GF-D8 (cell line): Measurements from ENCODE around the gene LHPP.

Experiments used
- DNase-seq: peaks from one replicate; lab custom pipeline; 2025; lab: John Stamatoyannopoulos, UW

The LHPP gene

DNA sequence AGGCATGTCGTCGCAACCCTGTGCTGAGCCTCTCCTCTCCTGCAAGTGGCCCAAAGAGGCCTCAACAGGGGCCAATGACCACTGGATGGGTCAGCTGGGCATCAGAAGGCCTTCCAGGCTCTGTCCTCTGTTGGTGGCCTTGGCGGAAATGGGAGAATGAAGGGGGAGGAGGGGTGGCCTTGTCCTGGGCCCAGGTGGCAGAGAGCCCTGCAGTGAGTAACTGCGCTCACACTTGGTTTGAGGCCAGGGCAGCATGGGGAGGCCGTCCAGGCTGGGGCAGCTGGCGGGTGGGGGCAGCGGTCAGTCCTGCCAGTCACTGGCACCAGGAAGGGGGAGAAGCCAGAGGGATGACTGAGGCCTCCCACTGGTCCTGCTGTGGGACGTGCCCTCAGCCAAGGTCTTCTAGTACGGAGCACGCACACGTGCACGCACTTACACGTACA lies 59.8 kb downstream of the LHPP start:
- DNase-seq: no peak

DNA sequence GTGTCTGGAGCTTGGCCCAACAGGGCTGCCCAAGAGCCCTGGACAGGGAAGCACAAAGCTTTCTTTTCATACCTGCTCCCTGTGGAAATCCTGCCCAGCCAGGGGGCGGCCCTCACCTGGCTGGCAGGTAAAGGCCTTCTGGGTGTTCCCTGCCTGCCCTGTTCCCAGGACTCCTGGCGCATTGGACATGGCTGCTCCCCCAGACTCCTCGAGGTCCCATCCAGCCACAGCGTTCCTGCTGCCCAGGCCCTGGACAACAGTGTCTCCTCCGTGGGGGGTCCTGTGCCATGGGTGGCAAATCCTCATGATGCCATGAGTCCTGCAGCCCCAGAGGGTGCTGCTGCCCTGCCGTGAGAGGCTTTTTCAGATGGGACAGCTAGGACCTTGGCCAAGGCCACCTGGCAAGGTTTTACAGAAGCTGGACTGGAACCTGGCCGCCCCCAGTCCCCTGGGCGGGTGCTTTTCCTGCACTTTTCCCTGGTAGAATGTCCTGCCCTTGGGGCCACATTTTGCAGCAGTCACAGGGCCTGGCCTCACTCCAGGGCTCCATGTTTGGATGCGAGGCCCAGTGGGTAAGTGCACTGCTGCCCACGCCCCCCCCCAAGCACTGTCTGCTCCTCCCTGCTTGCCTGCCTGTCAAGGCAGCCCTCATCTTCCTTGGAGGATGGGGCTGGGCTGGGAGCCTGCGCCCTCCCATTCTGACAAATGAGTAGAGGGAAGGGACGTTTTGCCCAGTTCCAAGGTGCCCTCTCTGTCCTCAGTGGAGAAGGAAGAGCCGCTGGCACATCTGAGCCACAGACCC lies 60.7 kb downstream of the LHPP start:
- DNase-seq: no peak

DNA sequence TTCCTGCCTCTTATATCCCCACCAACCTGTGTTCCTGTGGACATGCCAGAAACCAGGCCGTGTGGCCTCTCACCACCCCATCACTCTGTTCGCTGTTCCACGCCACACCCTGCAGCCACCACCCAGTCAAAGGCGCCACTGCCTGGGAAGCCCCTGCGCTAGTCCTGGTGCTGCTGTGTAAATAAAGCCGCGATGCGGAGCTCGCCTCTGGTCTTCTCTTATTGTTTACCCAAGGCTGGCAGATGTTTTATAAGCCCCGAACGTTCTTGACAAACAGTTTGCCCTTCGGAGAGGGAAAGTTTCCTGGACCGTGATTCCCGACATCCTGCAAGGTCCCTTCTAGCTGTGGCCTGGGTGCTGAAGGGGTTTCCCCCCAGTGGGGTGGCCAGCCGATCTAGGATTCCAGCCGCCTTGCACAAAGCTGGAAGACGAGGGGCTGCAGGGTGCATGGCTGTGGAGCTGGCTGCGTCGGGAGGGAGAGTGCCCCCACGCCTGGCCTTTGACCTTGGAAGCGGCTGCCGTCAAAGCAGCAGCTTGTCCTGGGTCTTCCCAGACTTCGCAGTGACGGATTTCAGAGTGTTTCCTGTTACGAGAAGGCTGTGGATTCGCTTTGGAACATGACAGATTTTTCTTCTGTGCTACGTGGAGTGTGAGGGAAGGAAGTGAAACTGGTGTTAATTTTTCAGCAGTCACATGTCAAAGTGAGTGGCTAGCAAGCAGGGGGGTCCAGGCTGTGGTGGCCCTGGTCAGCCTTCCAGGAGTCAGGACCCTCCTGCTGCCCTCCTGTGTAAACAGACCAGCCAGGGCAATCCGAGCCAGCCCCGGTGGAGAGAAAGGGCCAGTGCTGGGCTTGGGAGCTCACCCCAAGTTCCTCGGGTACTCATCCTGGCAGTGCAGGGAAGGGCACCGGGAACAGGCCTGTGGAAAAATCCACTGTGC lies 61.6 kb downstream of the LHPP start:
- DNase-seq: no peak

DNA sequence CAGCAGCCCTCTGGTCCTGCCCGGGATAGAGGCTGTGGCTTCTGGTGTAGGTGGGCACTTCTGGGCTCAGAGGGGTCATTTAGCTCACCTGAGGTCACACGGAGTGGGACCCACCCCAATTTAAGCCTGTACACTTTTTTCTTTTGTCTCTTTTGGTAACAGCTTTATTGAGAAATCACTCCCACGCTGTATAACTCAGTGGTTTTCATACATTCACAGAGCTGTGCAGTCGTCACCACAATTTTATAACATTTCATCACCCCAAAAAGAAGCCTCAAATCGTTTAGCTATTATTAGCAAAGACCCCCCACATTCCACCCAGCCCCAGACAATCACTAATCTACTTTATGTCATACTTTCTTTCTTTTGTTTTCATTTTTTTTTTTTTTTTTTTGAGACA lies 62.3 kb downstream of the LHPP start:
- no peak for DNase-seq

DNA sequence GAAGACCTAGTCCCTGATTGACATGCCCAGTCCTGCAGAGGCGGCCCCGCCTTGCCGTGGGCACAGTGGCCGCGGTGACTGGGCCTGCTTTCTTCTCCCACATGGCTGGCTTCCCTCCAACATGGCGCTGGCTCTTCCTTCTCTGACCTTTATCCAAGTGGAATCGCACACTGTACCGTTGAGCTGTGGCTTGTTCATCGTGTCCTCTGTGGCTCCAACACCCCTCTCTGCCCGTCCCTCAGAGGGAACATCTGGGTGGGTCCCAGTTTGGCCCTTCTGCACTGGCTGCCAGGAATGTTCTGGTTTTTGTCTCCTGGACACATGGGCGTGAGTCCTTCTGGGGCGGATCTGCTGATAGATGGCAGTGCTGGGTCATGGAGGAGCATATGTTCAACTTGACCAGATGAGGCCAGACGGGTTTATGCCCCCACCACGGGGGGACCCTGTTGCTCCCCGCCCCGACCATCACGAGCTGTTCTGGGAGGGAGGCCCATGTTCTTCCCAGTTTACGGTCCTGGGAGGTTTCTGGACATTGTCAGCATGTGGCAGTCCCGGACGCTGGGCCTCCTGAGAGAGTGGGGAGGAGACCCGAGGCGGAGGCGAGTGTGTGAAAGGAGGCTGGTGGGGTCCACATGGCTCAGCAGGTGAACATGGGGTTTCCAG lies 63.5 kb downstream of the LHPP start:
- no peak for DNase-seq

DNA sequence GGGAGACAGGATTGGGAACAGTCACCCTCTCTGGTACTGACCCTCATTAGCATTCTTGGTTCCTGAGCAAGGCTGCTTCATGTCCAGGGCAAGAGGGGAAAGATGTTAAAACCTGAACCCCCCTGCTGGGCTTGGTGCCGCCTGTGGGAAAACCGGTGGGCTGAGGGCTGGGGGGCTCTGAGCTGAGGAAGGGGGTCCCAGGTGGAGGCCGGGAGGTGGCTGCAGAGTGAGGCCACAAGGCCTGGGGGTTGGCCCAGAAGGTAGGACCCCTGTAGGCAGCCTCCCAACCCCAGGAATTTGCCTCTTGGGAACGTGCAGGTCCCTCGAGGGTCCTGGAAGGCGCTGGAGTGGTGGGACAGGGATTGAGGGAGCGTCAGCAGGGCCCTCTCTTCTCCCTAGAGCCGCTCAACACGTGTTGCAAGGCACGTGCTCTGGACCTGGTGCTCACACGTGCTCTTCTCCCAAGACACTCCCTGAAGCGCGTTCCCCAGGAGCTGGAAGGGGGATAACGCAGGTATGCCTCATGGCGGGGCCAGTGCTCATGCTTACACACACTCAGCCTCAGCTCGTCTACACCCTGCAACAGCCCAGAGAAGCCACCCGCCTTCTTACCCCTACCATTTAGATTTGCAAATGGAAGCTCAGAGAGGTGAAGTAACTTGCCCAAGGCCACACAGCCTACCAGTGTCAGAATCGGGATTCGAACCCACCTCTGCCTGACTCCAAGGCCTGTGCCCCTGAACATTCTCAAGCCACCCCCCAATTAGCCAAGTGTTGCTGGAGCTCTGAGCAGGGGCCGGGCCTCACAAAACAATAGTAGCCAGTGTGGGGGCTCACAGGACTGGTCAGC lies 64.4 kb downstream of the LHPP start:
- no peak for DNase-seq

DNA sequence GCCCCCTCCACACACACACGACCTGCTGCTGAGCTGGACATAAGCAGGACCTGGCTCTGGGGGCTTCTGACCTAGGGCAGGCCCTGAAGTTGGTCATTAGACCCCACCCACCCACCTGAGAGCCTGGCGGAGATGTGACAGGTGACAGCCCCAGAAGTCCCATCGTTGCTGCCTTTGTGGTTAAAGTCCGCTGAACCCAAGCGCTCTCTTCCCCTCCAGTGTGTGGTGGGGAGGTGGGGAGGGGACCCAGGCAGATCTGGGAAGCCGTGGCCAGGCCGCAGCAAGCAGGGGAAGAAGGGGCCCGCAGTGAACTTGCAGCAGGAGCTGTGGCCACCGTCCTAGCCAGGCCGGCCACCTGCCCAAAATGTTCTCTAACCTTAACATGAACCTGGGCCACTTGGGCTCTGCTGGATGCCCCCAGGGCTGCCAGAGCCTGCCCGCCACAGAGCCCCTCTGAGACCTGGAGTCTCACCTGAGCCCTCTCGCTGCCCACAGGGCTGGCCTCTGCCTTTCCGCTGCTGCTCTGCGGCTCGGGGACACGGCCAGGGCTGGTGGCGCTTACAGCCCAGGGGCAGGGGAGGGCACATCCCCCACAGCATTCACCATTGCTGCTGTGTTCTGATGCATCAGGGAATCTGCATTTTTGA lies 65.1 kb downstream of the LHPP start:
- DNase-seq: no peak

DNA sequence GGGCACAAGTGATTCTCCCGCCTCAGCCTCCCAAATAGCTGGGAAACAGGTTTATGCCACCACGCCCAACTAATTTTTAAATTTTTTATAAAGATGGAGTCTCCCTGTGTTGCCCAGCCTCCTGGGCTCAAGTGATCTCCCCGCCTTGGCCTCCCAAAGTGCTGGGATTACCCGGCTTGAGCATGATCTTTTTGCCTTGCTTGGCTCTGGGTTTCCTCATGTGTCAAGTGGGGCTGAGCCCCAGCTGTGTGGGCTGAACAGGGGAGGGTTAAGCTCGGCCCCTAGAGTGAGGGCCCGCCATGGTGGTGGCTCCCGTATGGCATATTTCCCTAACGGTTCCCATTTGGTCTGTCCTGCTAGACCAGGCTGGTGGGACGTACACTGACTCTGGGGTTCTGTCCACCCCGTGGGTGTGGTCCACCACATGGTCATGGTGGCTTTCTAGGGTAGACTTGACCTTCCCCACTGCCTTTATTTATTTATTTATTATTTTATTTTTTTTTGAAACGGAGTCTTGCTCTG lies 66.3 kb downstream of the LHPP start:
- no peak for DNase-seq

DNA sequence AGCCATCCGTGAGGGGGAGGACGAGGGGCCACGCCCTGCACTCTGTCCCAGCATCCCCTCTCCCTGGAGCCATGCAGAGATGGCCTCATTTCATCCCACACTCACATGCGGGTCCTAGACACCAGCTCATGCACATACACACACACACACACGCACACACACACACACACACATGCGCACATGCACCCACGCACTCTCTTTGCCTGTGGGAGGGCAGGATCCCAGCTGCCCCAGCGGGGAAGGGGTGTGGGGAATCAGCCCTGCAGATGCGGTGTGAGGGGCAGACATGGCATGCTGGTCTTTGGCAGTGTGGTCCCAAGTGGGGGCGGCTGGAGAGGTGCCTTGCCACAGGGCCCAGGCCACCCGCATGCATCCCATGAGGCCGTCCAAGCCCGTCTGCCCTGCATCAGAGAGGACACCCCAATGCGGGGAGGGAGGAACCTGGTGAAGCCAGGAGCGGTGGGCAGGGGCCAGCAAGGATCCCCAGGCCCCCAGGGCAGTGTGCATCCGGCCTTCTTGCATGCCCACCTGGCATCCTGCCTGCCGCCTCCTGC lies 68.1 kb downstream of the LHPP start:
- no peak for DNase-seq

DNA sequence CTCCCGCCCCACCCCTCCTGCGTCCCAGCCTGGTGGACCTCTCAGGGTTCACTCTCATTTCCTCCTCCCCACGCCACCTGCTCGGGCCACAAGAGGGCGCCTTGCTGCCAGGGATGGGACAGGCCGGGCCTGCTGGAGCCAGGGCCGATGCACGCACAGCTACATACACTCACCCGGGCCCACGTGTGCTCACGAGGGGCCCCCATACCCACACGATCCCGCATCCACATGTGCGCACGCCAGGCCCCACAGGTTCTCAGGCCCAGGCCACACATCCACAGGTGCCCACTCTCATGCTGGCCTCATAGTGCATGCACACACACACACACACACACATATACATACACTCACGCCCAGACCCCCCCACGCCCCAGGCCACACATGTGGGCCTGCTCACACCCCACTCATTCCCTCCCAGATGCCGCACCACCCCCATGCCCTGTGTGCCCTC lies 68.6 kb downstream of the LHPP start:
- DNase-seq: peak; percentile 18

DNA sequence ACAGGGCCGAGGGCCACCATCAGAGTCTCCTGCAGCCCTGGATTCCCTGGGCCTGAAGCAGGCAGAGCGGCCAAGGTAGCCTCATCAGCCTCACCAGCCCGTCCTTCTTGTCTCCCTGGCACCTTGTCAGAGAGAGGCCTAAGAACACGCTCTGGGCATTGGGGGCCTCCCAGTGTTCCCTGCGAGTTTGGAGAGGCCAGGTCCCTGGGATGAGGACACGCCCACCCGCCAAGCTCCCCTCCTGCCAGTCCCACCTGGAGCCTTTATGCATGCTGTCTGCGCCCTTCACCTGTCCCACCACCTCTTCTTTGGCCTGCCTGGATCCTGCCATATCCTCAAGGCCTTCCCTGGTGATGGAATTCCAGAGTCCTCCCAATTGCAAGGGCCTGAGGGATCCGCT lies 69.2 kb downstream of the LHPP start:
- no peak for DNase-seq

DNA sequence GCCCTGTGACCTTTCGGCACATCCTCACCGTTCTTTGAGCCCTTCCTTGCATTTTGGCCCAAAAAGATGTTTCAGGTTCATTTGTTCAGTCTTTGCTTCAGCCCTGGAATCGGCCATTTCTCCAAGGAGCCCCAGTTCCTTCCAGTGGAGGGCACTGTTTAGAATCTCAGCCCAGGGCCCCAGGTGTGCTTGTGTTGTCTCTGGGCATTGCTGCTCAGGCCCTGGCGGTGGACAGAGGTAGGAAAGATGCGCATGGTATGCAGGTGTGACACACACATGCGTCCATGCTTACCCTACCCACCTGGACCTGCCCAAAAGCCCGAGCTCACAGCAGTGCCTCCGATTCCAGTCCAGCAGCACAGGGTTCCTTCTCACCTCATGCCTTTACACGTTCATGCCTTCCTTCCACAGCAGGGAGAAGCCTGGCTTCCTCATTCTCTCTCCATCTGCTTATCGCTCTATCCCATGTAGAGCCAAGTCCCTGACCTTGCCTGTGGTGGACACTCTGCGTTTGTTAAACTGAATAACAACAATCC lies 70.6 kb downstream of the LHPP start:
- DNase-seq: no peak

DNA sequence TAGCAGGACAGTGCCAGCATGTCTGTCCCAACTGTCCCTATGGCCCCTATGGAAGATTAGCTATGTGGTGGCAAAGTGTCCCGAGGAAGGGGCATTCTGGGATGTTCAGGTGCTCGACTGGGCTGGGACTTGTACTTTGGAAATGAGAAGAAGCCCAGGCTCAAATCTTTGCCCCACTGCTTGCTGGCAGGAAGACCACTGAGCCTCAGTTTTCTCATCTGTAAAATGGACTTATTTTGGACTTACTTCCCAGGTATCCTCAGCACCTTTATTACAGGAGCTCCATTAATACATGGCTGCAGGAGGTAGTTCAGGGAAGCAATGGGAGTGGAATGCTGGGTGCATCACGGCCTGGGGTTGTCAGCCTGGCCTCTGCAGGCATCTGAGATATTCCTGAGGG lies 71.2 kb downstream of the LHPP start:
- no peak for DNase-seq

DNA sequence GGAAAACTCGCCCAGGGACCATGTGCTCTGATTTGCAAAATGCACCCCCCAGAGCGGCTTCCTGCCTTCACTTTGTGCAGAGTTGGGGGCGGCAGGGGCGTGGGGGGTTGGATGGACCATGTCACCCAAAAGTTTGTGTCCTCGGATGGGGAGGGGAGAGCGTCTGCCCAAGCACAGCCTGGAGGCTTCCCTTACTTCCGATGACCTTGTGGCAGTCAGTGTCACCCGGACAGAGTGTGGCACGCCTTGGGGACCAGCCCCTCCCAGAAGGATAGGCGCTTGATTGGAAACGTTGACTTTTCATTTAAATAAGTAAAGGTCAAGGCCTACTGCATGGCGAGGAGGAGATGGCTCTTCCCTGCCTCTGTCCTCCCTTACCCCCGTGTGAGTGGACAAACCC lies 71.6 kb downstream of the LHPP start:
- DNase-seq: no peak

DNA sequence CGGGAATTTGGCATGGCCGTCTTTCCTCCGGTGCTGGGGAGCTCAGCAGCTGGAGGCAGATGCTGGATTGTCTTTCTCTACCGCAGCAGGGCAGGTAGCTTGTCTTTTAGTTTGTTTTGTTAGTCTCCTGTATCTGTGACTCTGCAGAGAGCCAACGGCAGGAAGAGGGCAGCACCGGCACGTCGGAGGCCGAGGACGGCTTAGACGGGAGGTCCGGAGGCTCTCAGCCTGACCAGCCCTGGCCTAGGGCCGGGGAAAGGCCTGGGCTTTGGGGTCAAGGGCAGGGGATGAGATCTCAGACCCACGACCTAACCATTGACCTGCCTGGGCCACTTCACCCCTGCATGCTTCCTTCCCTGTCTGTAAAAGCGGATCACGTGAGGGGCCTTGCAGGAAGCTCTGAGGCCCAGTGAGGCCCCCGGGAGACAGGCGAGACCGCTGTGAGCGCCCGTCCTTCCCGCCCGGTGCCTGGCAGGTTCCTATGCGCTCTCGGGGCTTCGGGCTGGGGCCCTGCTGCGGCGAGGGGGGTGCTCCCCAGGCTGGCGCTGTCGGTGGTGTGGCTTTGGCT lies 72.7 kb downstream of the LHPP start:
- DNase-seq: peak; percentile 61

DNA sequence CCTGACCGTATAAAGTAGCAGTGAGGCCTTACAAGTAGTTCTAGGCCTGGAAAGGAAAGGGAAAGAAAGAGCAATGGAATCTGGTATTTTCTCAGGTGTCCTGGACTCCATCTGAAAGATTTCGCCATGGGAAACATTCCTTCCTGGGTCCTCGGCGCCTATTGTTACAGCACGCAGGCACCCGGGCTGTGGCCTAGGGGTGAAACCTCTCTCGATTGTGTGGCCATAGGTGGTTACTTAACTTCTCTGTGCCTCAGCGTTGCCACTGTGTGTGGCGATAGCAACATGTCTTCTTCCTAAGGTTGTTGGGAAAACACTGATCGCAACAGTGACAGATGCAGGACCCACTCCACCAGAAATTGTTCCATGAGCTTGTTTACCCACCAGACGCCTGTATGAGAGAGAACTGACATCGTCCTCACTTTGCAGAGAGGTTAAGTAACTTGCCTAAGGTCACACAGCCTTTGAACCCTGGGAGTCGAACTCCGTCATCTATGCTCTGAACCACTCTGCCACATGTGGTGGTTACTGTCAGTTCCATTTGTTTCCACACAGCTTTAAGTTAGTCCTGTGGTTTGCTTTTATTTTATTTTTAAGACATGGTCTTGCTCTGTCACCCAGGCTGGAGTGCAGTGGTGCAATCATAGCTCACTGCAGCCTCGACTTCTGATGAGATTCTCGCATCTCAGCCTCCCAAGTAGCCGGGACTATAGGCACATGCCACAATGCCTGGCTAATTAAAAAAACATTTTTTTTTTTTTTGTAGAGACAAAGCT lies 73.4 kb downstream of the LHPP start:
- DNase-seq: peak; percentile 25

DNA sequence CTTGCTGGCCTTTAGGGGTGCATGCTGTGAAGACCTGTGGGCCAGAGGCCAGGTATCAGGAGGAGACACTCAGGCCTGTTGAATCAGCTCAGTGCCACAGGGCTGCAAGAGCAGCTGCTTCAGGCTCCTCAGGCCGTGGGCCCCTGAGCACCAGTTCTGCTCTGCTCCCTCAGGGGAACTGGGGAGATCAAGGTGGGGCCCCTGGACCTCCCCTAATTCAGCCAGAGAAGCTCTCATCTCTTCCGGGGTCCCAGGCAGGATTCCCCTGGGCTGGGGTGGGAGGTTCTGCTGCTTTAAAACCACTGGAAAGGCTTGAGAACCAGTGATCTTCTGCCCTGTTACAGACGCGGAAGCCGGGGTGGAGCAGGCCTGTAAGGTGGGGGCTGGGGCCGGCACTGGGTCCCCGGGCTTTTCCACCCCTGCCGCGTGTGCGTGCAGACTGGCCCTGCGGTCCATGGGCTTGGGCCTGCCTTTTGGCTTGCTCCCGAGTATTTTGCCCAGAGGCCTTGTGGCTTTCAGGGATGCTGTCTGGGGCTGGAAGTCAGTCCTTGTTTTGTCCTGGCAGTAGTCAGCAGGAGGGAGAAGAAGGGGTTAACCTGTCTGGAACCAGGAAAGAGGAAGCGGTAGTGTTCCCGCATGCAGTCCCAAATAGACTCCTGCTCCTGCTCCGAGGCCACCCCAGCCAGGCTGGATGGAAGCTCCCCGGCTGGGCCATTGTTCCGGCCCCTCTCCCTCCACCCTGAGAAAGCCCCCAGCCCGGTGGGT lies 74.3 kb downstream of the LHPP start:
- no peak for DNase-seq

DNA sequence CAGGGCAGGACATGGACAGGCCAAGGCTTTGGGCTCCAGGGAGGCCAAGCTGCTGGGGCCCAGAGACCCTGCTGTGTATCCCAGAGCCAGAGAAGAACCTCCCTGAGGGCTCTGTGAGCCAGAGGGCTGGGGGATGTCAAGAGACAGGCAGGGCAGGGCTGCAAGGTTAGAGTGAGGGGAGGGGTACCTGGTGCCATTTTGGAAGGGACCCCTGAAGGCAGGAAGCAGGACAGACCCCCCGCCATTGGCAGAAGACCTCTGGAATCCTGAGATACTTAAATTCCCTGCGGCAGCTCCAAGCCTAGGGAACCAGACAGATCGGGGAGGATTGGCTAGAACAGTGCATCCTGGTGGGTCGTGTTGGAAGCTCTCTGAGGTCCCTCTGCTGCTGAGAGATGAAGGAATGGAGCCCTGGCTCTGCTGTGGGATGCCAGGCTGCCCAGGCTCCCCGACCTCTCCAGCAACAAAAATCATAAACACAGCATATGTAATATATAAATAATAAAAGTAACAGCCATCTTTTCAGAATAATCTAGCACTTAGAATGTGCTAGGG lies 75.0 kb downstream of the LHPP start:
- DNase-seq: no peak
